ENCODE results near the gene SULT1C3.

SULT1C3 gene

GRCh38 chr2:108239786-108240185, at the start of gene SULT1C3:
SULT1C3 (plus strand) TSS chr2:108239968; CDS start chr2:108247195, 7,227 bp downstream.
- DNase-seq = no peak

- DNase-seq = no peak
Observed at GRCh38 chr2:108193251-108193650, 46.5 kb upstream of the SULT1C3 start.

- peak; percentile 49 for DNase-seq
Observed at GRCh38 chr2:108194409-108195132, 45.2 kb upstream of the SULT1C3 start.

DNA sequence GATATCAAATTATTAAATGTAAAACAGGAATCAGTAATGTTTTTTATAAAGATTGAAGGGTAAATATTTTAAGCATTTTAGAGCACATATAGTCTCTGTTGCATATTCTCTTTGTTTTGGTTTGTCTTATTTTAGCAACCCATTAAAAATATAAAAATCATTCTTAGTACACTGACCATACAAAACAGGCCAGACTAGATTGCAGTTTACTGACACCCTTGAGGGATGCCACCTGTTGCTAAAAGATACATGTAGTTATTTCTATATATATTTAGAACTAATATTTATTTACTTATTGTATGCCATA, 44.7 kb upstream of the SULT1C3 start:
- no peak for DNase-seq

GRCh38 chr2:108199726-108200125, 40.0 kb upstream of the SULT1C3 start:
- no peak for DNase-seq

- no peak for DNase-seq
Observed at GRCh38 chr2:108200569-108200968, 39.2 kb upstream of the SULT1C3 start.

GRCh38 chr2:108212671-108213070, 27.1 kb upstream of the SULT1C3 start:
- DNase-seq = no peak

DNA sequence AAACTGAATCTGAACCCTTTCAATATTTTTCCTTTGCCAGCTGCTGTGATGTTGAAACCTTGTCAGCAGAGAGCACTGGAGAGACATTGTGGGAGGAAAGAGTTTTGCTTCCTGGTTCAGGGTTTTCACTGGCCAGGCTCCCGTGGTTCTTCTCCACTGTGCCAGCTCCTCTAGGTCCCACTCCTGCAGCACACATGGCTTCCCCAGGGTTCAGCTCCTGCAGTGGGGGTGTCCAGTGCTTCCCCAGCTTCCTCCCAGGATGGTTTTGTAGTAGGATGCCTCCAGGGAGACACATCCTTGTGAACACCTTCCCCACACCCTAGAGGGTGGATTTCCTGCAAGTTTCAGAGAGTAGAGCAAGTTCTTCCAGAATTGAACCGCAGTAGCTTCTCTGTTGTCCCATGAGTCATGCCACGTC, 24.0 kb upstream of the SULT1C3 start:
- peak; percentile 20 for DNase-seq

DNA sequence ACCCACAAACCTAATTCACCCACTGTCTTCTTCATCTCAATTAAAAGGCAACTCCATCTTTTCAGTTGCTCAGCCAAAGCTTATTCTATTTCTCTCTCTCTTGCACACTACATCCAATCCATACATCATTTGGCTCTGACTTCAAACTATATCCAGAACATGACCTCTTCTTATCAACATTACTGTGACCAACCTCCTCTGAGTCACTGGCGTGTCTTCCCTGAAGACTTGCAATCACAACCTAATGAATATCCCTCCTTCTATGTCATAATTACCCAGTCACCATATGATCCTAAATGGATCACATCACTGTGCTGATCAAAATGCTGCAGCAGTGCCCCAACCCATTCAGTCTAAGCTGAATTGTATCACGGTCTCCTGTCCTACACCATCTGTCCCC, 22.6 kb upstream of the SULT1C3 start:
- no peak for DNase-seq

- DNase-seq = no peak
Observed at GRCh38 chr2:108219688-108220087, 20.1 kb upstream of the SULT1C3 start.

DNA sequence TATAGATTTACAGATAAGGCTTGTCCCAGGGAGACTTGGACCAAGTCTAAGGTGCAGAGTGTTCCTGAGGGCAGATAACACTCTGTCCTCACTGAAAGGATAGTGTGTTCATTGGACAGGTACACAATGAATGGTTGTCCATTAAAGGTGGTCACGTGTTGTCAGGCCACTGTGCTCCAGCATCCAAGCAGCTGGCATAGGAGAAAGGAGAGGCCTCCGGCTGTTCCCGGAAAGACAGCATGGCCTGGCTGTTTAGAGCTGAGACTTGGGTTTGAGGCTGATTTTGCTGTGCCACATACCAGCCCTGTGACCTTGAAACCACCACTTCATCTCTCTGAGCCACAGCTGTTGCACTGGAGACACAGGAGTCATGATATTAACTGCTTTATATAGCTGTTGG, 19.6 kb upstream of the SULT1C3 start:
- DNase-seq = no peak

GRCh38 chr2:108220942-108221541, 18.7 kb upstream of the SULT1C3 start:
- no peak for DNase-seq

GRCh38 chr2:108222261-108222660, 17.5 kb upstream of the SULT1C3 start:
- no peak for DNase-seq

GRCh38 chr2:108223573-108223972, 16.2 kb upstream of the SULT1C3 start:
- no peak for DNase-seq

DNA sequence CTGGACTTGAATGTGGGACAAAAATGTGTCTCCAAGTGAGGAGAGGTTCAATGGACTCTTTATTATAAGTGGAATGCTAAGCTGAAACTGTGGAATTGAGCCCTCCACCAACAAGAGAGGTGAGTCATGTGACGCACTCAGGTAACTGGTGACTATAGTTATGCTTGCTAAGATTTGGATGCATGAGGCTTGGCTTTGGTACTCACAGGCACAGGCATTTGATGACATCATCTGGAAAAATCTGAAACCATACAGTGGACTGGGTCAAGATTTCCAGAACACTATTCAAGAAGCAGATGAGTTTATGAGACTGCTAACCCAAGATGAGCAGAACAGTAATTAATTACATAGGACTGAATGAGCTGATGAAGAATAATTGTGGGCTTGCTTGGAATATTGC, 15.7 kb upstream of the SULT1C3 start:
- no peak for DNase-seq

DNA sequence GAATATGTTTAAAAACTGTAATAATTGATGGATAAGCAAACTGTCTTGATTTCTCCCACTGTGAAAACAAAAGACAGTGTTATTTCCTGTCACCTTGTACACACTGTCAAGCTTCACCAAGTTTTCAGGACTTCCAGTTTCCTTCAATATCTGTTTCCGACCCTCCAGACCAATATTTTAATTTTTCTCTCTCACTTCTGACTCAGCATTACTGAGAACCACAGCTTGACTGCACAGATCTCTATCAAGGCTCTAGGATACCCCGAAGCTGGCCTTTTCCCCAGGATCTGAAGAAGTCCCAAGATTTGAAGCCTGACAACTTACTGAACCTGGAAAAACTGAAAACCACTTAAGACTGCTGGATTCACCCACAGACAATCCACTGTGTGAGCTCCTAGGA, 13.2 kb upstream of the SULT1C3 start:
- DNase-seq = no peak

GRCh38 chr2:108228006-108228405, 11.8 kb upstream of the SULT1C3 start:
- no peak for DNase-seq

- no peak for DNase-seq
Observed at GRCh38 chr2:108228537-108228936, 11.2 kb upstream of the SULT1C3 start.

DNA sequence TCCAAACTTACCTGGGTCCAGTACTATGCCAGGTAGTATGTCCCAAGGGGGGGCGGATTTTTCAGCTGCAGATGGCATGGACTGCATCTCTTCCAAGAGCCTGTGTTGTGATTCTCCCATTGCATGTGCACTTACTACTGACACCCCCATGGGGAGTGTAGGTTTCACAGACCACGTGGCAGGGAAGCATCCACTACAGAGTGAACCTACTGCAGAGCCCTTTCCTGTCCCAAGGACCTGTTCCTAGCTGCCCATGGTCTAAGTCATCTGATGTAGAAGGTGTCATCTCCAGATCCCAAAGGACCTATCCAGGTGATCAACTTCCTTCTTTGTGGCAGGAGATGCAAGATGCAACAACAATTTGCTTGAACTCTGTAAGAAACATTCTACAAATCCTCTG, 9.9 kb upstream of the SULT1C3 start:
- DNase-seq = no peak

DNA sequence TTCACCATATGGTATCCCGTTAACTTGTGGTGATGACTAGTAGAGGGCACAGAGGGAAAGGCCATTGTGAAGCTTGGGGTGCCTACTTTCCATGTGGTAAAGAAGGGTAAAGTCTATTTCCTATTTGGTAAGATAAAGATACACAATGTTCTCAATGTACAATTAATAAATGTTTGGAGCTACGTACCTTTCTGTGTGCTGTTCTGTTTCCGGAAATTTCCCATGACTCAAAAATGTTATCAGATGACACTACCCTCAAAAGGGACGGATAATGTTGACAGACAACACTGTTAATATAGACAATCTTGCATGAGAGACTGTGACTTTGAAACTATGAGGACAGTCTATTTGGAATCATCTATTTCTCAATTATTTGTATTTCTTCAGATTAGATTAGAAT, 4.2 kb upstream of the SULT1C3 start:
- no peak for DNase-seq

- no peak for DNase-seq
Observed at GRCh38 chr2:108236676-108237335, 3.0 kb upstream of the SULT1C3 start.

DNA sequence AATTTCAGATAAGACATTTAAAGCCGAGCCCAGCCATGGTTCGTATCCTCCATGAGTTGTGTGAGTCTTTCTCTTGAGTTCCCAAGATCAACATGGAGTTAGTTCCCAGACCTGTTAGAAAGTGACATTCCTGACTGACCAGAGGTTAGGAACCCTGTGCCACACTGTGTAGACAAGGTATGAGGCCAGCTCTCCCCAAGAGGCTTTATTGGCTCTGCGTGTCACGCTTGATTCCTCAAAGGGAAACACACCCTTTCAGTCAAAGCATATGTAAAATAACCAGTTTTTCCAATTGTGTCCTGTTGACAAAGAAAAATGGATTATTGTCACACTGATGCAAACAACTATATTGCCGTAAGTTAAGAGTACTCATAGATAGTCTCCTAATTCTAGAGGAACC, 1.2 kb downstream of the SULT1C3 start:
- no peak for DNase-seq

GRCh38 chr2:108243566-108243965, 3.8 kb downstream of the SULT1C3 start:
- DNase-seq = no peak

DNA sequence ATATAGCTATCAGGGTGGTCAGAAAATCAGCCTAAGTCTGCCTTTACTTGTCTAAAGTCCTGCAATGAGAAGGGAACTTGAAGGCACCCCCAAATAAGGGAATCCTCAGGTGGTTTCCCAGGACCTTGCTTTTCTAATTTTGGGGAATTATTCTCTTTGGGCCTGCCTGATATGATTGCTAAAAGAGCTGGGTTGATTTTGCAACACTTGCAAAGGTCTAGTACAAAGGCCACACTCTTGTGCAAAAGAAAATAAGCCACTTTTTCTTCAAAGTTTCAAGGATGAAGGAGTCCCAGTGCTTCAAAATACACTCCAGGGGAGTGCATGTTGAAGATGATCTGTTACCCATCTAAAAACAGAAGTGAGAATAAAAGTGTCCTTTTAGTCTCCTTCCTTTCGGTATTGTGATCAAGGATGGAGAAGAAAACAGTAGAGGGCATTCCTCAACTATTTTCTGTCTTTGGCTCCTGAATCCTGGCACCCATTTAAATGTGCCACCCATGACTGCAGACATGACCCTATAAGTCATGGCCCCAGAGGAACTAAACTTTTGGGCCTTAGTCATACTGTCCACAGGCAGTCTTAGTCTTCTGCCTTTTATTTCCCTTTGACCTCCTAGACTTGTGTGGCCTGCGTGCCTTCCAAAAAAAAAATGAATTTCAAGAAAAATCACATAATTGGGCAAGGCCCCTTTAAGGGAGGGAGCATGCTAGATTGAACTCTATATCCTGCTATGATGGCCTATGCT, 5.1 kb downstream of the SULT1C3 start:
- no peak for DNase-seq

All from SHP77 treated with DMSO at 0.1 percent for 48 hours (cell line).